ENCODE results near the gene MYL5.

The MYL5 gene

GRCh38 chr4:706834-707598, 32.7 kb downstream of the MYL5 start:
- no peak for DNase-seq (ENCODE audit: low read depth, low spot score)

- no peak for DNase-seq (ENCODE audit: low read depth, low spot score)
Observed at GRCh38 chr4:707929-708630, 33.7 kb downstream of the MYL5 start.

- DNase-seq (ENCODE audit: low read depth, low spot score) = no peak
Observed at GRCh38 chr4:708631-708933, 34.2 kb downstream of the MYL5 start.

- DNase-seq (ENCODE audit: low read depth, low spot score) = no peak
Observed at GRCh38 chr4:709348-709747, 35.0 kb downstream of the MYL5 start.

GRCh38 chr4:710116-710515, 35.8 kb downstream of the MYL5 start:
- no peak for DNase-seq (ENCODE audit: low read depth, low spot score)

- no peak for DNase-seq (ENCODE audit: low read depth, low spot score)
Observed at GRCh38 chr4:710916-711315, 36.6 kb downstream of the MYL5 start.

- DNase-seq (ENCODE audit: low read depth, low spot score) = no peak
Observed at GRCh38 chr4:712093-712492, 37.8 kb downstream of the MYL5 start.

GRCh38 chr4:712916-713632, 38.7 kb downstream of the MYL5 start:
- DNase-seq (ENCODE audit: low read depth, low spot score) = no peak

- DNase-seq (ENCODE audit: low read depth, low spot score) = no peak
Observed at GRCh38 chr4:714087-714486, 39.7 kb downstream of the MYL5 start.

GRCh38 chr4:717601-718320, 43.4 kb downstream of the MYL5 start:
- DNase-seq (ENCODE audit: low read depth, low spot score) = no peak

- no peak for DNase-seq (ENCODE audit: low read depth, low spot score)
Observed at GRCh38 chr4:718460-718859, 44.1 kb downstream of the MYL5 start.

GRCh38 chr4:720111-720860, 45.9 kb downstream of the MYL5 start:
- DNase-seq (ENCODE audit: low read depth, low spot score) = no peak

- DNase-seq (ENCODE audit: low read depth, low spot score) = no peak
Observed at GRCh38 chr4:721261-722168, 47.2 kb downstream of the MYL5 start.

- no peak for DNase-seq (ENCODE audit: low read depth, low spot score)
Observed at GRCh38 chr4:722169-722725, 47.9 kb downstream of the MYL5 start.

GRCh38 chr4:722851-723360, 48.6 kb downstream of the MYL5 start:
- no peak for DNase-seq (ENCODE audit: low read depth, low spot score)

- DNase-seq (ENCODE audit: low read depth, low spot score) = no peak
Observed at GRCh38 chr4:723751-724530, 49.6 kb downstream of the MYL5 start.

GRCh38 chr4:725391-726234, 51.3 kb downstream of the MYL5 start:
- DNase-seq (ENCODE audit: low read depth, low spot score) = no peak

GRCh38 chr4:726235-726787, 52.0 kb downstream of the MYL5 start:
- no peak for DNase-seq (ENCODE audit: low read depth, low spot score)
